IPS DF 4.7 (cell line): Measurements from ENCODE around the gene NDUFS6.
"Not testable (repeated sequence)": the region's sequence is repeated elsewhere in the genome, so short reads cannot be mapped to it uniquely, and the experiment has no call there.

Source experiments
- DNase-seq: peaks from one replicate; pipeline ENCODE4 v3.0.0-alpha.2; 2013; ENCODE audit warnings: low spot score; ENCODE audit errors: extremely low read depth

NDUFS6 gene

DNA sequence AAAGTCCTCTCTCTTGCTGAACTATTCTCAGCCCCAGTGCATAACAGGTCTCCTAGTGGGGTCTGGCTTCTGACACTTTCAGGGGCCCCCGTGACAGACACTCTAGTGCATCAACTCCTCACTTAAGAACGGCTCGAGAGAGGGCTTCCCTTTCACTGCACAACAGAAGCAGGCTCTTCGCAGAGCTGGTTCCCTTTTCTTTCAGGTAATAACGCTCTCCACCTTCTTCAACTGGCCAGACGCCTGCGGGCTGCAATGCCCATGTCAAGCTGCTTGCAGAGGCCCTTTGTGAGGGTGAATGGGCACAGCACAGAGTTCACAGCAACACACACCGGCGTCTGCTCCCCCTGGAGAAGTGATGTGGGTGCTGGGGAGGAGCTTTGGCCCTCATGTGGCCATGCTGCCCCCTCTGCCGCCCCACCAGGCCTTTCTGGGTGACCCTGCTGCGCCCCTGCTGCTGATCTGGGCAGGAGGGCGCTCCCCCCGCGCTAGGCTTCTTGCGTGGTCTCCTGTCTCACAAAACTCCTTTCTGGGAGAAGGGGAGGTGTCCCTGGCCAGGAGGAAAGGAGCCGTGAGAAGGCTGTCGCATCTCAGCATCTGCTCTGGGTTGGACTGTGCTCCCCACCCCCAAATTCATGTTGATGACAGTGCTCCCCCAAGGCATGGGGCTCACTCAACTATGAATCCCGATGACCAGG lies 4.0 kb upstream of the NDUFS6 start:
- no peak for DNase-seq

DNA sequence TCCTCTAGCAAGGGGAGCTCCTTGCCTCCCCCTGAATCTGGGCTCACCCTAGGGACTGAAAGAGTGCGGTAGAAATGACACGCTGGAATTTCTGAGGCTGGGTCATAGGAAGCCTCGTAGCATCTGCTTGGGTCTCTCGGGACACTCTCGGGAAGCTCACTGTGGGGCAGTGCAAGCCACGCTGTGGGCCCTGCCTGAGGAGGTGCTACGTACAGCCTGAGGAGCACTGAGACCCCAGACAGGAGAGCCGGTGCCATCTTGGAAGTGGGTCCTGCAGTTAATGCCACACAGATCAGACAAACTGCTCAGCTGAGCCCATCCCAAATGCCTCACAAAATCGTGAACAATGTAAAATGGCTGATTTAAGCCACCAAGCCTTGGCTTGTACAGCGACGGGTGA lies 3.4 kb upstream of the NDUFS6 start:
- no peak for DNase-seq

DNA sequence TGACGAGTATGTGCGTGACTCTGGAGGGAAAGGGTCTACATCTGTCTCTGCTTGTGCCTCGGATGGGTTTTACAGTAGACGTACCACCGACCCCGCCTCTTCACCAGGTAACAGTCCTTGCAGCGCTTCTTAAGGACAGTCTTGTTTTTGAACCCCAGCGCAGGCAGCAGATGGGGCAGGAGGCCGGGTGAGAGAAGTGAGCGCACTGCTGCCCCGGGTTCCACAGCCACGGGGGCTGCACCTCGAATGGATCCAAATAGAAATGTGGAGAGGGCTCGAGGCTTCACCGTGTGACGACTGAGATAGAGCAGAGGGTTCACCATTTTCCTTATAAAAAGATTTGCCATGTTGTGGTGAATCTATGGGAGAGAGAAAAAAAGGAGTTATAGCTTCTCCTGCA lies 2.6 kb upstream of the NDUFS6 start:
- DNase-seq = not testable (repeated sequence)

DNA sequence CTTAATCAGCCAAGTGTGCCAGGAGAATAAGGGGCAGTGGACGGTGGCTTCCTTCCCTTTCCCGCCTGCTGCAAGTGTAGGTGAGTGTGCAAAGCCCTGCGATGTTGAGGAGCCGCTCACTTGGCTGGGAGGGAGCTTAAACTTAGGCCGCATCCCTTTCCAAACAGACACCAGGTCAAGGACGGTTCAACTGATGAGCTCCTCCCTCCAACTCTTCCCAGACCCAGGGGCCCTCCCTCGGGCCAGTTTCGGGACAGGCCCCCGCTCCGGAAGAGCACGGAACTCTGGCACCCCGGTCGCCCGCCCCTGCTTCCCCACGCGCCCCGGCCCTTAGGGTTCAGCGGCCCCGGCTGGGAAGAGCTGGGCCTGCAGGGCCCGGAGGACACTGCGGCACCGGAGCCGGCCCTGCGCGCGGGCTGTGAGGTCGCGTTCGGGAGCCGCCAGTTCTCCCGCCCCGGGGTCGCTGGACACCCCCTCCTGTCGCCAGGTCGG lies 2.1 kb upstream of the NDUFS6 start:
- DNase-seq = no peak

GRCh38 chr5:1799602-1800471 lies 1.4 kb upstream of the NDUFS6 start, which contains the start of gene MRPL36:
Gene MRPL36 (minus strand): TSS chr5:1799837. CDS start chr5:1798935, 902 bp downstream.
- DNase-seq = peak; percentile 41

DNA sequence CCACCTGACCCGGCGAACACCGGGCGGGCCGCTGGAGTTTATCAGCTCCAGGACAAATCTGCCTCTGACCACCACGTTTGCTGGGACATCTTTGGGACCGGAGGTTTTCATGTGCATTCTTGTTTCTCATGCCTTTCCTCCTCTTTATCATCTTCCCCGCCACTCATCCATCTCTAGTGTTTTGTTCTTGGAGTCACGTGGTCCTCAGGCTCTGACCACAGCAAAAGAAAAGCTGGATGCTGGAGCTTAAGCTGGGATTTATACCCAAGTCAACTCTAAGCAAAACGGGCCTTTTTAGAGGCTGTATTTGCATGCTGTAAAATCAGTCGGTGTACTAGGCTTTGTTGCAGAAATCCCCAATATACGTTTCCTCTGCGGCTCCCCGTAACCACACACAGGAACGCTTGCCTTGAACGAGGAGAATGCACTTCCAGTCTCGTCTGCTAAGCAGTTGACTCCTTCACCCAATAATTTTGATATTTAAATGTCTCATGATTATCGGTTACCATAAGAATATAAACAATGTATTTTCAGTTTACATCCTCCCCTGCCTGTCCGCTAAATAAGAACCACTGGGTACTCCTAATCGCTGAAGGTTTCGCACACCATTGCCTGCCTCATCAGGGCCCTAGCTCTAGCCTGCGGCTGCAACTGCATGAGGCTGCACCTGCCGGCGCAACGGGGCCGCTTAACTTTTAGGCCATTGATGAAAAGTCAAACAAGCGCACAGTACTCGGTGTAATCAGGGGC lies 560 bp upstream of the NDUFS6 start:
- DNase-seq = no peak

DNA sequence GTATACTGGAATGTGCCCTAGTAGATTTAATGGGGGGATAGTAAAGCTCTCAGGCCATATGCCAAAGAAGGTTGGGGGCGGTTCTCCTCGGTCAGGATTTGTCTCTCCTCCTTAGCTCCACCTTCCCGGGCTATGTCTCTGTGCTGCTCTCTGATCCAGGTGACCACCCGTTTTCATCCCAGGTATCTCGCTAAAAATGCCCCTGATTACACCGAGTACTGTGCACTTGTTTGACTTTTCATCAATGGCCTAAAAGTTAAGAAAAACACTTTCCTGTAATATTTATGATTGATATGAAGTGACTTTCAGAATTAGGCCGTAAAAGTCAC lies 724 bp downstream of the NDUFS6 start:
- no peak for DNase-seq

DNA sequence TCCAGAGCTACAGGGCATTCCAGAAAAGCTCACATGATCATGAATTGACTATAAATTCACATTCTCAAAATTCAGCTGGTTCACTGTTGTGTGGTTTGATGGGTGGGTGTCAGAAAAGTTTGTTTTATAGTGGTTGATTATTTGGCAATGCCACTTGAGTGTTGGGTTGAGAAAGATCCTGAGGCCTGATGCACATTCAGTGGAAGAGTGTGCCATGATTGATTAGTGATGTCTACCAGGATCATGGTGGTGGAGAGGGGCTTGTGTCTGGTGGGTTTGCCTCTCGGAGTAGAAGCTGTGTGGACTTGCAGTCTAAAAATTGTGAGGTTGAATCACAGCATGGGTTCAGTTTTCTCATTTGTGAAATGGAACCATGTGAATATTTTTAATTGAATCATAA lies 2.0 kb downstream of the NDUFS6 start:
- DNase-seq = no peak

DNA sequence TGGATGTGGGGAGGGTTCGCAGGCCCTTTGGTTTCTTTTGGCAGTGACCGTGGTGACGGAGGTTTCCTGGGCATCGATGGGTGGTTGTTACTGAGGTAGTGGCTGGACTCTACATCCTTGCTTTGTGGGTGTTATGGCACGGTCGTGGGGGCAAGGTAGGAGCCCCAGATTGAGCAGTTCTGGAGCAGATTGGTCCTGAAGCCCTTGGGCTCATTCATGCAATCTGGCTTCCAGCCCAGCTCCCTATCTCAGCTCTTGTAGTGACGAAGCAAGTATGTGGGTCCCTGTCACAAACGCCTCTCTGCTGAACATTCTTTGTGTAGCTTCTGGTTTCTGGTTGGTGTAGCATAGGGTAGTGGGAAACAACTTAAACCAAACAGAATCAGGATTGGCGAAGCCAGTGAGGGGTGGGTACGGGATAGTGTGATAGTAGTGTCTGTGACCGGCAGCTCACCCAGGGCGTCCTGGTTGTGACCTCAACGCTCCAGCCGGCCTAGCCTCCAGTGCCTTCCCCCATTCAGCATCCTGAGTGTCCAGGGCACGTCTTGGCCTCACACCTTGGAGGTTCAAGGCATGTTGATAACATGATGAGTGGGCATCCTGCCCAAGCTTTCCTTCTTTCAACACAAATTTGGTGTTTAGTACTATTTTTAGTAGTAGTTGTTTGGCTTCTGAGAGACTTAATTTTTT lies 2.9 kb downstream of the NDUFS6 start:
- no peak for DNase-seq

- no peak for DNase-seq
Measured at GRCh38 chr5:1805326-1805725, 4.1 kb downstream of the NDUFS6 start.

DNA sequence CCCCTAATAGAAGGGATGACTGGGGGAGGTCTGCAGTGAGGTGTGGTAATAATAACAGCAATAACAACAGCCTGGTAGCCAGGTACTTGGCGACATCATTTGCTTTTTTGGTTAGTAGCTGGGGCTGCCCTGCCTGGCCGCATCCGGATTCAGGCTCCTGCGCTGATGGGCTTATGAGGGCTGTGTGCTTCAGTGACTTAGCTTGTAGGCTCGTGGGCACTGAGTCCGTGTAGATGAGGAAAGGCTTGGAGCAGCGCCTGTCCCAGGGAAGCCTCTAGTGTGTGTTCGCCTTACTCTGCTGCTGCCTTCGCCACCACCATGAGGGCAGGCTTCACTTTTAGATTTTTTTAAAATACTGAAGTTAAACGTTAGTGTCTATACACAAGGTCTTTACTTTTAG lies 4.5 kb downstream of the NDUFS6 start:
- DNase-seq = no peak

GRCh38 chr5:1806199-1806598 lies 5.0 kb downstream of the NDUFS6 start:
- DNase-seq = no peak

GRCh38 chr5:1806974-1807373 lies 5.8 kb downstream of the NDUFS6 start:
- DNase-seq = no peak

DNA sequence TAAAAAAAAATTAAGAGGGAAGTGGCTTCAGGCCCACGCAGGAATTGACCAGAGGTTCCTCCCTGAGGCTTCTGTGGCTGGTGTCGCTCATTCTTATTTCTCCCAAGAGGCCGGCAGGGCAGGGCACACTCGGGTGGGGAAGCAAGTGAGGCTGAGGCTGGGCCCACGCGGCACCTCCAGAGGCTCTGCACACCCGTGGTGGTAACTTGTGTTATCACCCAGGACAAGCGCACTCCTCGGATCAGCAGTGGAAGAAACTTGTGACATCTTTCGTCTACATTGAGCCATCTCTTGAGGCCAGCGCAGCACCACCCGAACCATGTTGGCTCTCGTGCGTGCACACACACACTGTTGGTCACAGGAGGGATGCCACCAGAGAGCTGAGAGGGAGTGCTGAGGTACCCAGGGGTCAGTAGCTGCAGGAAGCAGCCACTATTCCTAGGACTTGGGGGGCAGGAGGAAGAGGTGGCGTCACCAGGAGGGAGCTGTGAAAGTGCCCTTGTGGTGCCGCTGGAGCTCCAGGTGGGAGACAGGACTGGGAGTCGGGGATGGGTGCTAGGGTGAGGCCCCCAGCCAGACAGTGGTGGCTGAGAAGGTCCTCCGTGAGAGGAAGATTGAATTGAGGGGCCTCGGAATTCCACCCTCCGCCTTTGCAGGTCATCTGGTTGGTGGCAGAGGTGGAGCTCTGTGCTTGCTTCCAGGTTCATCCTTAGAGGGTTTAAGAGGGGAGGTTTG lies 6.4 kb downstream of the NDUFS6 start:
- no peak for DNase-seq

DNA sequence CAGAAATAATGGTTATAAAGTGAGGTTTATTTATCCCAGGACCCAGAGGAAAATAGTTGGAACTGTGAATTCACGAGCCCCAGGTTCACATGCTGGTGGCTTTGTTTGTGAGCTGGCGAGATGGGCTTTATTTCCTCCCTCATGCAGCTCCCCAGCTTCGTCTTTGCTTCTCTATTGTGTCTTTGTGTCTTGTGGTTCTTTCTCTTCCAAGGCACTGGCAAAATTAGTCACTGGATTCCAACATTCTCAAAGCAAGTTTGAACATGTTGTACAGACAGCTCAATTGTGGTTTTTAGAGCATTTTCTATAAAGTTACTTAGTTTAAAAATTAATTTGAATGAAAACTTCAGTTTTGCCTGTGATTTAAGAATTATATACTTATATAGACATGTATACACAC lies 7.2 kb downstream of the NDUFS6 start:
- DNase-seq = no peak

- no peak for DNase-seq
Measured at GRCh38 chr5:1809416-1810035, 8.3 kb downstream of the NDUFS6 start.

DNA sequence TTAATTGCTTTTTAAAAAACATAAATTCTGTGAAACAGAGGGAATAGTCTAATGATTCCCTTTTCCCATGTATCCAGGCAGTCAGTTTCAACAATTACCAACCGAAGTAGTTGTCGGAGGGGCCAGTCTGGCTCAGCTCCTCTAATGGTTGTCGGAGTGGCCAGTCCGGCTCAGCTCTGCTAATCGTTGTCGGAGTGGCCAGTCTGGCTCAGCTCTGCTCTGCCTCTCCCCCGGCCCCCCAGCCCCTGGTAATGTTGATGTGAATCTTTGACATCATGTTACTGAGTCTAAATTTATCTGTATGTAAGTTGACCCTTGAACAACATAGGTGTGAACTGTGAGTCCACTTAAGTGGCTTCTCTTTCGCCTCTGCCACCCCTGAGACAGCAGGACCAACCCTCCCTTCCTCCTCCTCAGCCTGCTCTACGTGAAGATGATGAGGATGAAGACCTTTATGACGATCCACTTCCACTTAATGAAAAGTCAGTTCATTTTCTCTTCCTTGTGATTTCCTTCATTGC lies 9.4 kb downstream of the NDUFS6 start:
- DNase-seq = no peak

DNA sequence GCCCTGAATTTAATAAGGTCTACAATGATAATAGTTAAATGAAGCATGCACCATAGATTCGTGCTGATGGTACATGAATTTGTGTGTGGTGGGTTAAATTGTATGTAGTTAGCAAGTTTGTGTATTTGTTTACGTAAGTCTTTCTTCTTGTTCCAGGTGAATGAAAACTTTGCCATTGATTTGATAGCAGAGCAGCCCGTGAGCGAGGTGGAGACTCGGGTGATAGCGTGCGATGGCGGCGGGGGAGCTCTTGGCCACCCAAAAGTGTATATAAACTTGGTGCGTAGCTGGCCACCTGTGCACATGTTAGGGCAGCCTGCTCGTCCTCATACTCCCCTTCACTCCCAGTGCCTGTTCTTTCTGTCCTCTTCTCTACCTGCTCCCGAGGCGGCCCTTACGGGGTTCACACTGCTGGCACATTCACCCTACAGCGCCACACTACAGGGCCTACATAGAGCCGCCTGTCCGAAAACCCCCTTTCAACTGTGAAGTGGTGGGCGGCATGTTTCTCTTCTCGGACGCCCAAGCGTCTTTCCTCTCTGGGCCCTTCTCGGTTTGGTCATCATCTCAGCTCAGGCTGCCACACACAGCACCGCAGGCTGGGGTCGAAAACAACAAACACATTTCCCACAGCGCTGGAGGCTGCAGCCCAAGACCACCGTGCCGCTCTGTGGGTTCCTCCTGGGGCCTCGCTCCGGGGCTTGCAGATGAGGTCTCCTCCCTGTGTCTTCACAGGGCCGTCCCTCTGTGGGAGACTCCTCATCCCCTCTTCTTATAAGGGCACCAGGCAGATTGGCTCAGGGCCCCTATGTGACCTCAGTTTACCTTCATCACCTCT lies 13.2 kb downstream of the NDUFS6 start:
- DNase-seq = no peak
